Mesenteric fat pad (tissue), 1 donor: Measurements from ENCODE around the gene BCKDK. TPM values are rescaled to one million over a fixed set of nuclear protein-coding genes. Genes with fewer than 3 reads are reported as not detected.
A peak's percentile ranks its signal among the peaks of the same experiment; 100 is the strongest.

ENCODE experiments used
- DNase-seq: peaks from one replicate; pipeline ENCODE4 v3.0.0-alpha.2; 2020; ENCODE audit warnings: low spot score
- long read RNA-seq: library from polyadenylated mRNA; unstranded; transcript quantifications from one replicate; pipeline ENCODE4 v2.0.0, GENCODE V29; 2020
- total RNA-seq: library from RNA; stranded (reverse); fragmentation: NEBNext Ultra II Directional; extraction: Animal tissue kit (Norgen Biotek cat#: 25700); gene quantifications from one replicate; pipeline ENCODE4 v1.2.1, GENCODE V29; 2021
- donor health status: DM: yes; HTN: yes; CAD: no.

Gene BCKDK
- total RNA-seq = 42.2 TPM
- long read RNA-seq, transcript BCKDK-201 (12 exons, 2,128 nt) = major isoform, 182 of 342 reads
- long read RNA-seq, transcript BCKDK-203 (11 exons, 1,997 nt) = minor isoform, 93 of 342 reads
- long read RNA-seq, partial matches to known transcripts = 45 of 342 reads
- long read RNA-seq, other reads (novel, unspliced or antisense) = 18 of 342 reads

DNA sequence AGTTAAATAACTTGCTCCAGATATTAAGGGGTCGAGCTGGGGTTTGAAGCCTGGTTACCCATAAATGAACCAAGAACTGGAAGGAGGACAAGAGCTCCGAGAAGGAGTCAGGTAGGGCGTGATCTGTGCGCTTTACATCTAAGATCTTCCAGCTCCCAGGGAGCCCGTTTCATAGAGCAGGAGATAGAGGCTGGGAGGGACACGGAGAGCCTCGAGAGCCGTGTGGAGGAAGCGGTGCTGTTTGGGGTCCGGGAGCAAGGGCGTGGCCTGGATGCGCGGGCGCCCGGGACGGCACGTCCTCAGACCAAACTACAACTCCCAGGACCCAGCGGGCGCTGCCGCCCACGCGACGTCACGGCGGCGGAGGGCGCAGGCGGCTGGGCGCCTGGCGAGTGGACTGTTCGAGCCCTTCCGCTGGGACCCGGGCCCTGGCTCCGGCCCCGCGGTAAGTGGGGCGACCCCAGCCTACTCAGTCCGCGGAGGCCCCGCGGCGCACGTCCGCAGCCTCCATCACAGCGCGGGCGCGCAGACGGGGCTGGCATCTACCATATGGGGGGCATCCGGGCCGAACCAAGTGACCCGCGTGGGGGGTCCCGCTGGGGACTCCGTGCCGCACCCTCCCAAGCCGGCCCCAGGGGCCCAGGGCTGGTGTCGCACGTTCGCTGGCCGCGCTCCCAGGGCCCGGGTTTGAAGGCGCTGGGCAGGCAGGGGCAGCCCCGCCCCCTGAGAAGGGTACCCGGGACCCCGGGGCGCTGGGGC, at the start of gene BCKDK:
Gene BCKDK, plus strand, starts transcription at position 352 of the 759 bp plus-strand sequence. CDS start 838 bp downstream, outside the sequence.
- DNase-seq = no peak

DNA sequence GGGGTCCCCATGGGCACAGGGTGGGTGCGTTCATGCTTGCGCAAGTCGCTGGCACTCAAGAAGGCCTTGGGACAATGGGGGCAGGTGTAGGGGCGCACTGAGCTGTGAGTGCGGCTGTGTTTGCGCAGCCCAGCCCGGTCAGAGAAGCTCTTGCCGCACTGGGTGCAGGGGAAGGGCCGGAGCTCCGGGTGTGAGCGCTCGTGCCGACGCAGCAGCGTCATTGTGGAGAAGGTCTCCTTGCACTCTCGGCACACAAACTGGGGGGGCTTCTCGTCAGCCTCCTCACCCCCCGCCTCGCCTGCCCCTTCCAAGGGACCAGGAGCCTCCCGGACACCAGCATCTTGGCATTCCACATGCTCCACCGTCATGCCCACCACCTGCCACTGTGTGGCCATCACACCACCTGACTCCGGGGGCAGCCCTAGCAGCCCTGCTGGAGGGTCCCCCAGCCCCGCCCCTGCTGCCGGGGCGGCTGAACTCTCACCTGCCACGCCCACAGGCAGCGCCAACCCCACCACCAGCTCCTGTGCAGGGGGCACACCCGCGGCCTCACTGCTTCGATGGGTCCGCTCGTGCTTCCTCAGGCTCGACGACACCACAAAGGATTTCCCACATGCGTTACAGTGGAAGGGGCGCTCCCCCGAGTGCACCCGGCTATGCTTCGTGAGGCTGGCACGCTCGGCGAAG, 46.9 kb upstream of the BCKDK start:
- no peak for DNase-seq

- DNase-seq = no peak
Measured at GRCh38 chr16:31061813-31062440, 46.3 kb upstream of the BCKDK start.

- DNase-seq = no peak
Measured at GRCh38 chr16:31063495-31063842, 44.7 kb upstream of the BCKDK start.

- no peak for DNase-seq
Measured at GRCh38 chr16:31063843-31064611, 44.2 kb upstream of the BCKDK start.

GRCh38 chr16:31064882-31065461, 43.2 kb upstream of the BCKDK start:
- DNase-seq = no peak

- no peak for DNase-seq
Measured at GRCh38 chr16:31067342-31067741, 40.8 kb upstream of the BCKDK start.

- DNase-seq = no peak
Measured at GRCh38 chr16:31071861-31072260, 36.3 kb upstream of the BCKDK start.

GRCh38 chr16:31072540-31073141, 35.5 kb upstream of the BCKDK start:
- DNase-seq = no peak

DNA sequence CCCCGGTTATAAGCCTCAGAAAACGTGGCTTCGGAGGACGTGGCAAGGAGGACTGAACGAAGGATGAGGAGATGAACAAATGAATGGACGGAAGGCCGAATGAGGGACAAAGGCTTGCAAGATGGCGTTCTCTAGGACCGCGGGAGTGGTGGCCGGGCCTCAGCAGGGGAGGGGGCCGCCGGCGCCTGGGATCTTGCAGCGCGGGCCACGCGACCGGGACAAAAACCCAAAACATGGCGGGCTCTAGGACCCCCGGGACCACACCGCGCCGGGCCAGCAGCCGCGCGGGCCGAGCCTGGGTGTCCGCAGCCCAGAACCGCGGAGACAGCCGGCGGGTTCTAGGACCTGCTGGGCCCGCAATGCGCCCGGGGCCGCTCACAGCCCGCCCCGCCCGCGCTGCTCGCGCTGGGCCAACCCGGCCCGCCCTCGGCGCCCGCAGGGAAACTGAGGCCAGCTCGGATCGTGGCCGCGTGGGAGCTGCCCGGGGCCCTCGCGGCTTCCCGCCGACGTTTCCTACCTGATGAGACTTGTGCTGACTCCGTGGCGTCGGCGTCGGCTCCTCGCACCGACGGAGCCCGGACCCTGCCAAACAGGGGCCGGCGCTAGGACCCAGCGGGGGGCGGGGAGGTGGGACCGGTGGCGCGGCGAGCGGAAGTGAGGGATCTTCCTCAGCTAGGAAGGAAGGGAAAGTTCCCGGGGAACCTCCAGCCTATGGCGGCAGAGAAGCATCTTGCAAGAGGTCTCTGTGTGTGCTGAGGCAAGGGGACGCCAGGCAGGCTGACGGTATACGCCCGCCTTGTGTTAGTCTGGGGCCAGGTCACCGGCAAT, 34.8 kb upstream of the BCKDK start:
- DNase-seq = peak; percentile 96

DNA sequence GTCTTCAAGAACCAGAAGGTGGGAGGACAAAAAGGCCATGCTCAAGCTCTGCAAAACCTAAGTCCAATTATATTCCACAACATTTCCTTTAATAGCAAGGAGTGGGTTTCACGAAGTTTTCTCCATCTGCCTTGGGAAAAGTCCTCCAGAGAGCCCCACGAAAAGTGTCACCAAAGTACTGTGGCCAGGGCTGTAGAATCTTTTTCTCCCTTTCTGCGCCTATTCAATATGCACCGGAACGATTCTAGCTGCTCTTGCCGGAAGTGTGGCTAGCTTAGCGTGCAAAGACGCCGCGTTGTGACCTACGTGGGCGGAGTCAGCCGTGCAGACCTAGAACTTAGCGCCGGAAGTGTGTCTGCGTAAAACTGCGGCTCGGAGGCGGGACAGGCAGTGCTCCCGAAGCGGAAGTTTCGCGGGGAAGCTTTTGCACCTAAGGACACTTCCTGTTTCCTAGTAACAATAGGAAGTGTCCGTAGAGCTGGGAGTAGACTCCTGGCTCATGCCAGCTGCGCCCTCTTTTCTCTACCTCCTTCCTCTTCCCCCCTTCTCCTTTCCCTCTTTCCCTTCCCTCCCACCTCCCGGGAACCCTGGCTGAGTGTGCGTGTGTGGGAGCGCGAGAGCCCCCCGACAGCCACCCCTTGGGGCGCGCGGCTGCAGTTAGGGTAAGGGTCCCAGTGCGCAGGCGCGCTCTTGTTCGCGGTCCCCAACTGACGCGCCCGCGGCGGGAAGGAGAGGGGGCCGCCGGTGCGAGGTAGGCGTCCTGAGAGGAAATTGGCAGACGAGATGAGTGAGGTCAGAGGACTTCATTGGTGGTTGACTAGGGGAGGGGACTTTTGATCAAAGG, 34.0 kb upstream of the BCKDK start, which contains the start of the genes ZNF646 and ZNF668:
Gene ZNF646, plus strand, starts transcription at position 453 of the 844 bp plus-strand sequence. CDS start 1,903 bp downstream, outside the sequence.
Gene ZNF668, minus strand, starts transcription at position 271 of the 844 bp plus-strand sequence. CDS start 9,781 bp downstream, outside the sequence.
- peak; percentile 98 for DNase-seq

DNA sequence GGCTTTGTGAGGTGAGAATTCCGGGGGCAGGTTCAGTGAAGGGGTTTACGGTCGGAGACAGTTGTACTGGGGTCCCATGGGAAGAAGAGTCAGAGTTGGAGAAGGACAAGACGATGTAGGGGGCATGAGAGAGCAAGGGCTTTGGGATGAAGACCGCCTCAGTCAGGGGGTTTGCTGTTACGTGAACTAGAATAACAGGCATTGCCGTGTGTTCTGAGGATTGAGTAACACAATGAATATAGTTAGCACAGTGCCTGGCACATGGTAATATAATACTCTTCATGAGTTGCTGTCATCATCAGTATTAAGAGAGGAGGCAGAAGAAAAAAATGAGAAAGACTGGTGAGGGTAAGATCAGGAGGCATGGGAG, 33.4 kb upstream of the BCKDK start:
- no peak for DNase-seq

DNA sequence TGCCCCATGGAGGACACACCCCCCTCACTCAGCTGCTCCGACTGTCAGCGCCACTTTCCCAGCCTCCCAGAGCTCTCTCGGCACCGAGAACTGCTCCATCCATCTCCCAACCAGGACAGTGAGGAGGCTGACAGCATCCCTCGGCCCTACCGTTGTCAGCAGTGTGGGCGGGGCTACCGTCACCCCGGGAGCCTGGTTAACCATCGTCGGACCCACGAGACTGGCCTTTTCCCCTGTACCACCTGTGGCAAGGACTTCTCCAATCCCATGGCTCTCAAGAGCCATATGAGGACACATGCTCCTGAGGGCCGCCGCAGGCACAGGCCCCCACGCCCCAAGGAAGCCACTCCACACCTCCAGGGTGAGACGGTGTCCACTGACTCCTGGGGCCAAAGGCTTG, 31.9 kb upstream of the BCKDK start:
- no peak for DNase-seq

DNA sequence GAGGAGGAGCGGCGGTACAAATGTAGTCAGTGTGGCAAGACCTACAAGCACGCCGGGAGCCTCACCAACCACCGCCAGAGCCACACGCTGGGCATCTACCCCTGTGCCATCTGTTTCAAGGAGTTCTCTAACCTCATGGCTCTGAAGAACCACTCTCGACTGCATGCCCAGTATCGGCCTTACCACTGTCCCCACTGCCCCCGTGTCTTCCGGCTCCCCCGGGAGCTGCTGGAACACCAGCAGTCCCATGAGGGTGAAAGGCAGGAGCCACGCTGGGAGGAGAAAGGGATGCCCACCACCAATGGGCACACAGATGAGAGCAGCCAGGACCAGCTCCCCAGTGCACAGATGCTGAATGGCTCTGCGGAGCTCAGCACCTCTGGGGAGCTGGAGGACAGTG, 31.2 kb upstream of the BCKDK start:
- DNase-seq = no peak

- no peak for DNase-seq
Measured at GRCh38 chr16:31077592-31078396, 30.4 kb upstream of the BCKDK start.

DNA sequence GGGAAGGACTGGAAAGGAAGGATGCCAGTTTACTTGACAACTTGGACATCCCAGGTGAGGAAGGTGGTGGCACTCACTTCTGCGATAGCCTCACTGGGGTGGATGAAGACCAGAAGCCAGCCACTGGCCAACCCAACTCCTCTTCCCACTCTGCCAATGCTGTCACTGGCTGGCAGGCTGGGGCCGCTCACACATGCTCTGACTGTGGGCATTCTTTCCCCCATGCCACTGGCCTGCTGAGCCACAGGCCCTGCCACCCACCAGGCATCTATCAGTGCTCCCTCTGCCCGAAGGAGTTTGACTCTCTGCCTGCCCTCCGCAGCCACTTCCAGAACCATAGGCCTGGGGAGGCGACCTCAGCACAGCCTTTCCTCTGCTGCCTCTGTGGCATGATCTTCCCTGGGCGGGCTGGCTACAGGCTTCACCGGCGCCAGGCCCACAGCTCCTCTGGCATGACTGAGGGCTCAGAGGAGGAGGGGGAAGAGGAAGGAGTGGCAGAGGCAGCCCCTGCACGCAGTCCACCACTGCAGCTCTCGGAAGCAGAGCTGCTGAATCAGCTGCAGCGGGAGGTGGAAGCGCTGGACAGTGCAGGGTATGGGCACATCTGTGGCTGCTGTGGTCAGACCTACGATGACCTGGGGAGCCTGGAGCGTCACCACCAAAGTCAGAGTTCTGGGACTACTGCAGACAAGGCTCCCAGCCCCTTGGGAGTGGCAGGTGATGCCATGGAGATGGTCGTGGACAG, 29.4 kb upstream of the BCKDK start:
- DNase-seq = no peak
